GM18507 (cell line): Measurements from ENCODE around the gene CACNA2D3.
A peak's percentile ranks its signal among the peaks of the same experiment; 100 is the strongest.
"Not testable (repeated sequence)": the region's sequence is repeated elsewhere in the genome, so short reads cannot be mapped to it uniquely, and the experiment has no call there.

Source experiments
- DNase-seq: peaks from one replicate; pipeline ENCODE4 v3.0.0; 2011; ENCODE audit warnings: low read depth; ENCODE audit not compliant: insufficient read length; ENCODE audit errors: extremely low spot score
- FAIRE-seq: peaks from 2 replicates; lab custom pipeline; 2011; peaks lifted over from hg19 to GRCh38; lab: Jason Lieb, UNC

Gene CACNA2D3

DNA sequence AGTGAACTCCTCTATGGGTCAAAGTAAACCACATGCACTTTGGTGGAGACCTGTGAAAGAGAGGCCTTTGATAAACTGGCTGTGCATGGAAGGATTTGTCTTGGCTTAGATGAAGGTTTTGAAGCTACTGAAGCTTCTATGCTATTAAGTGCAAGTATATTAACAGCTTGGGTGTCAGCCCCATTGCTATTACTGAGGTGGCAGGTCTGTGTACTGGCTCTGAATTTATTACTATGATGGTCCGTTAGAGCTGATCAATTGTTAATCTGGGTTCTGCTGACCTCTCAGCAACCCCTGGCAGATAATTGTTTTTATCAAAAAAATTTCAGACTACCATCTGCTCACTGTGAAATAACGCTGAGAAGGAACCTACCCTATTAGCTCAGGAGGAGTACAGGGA, 268.2 kb downstream of the CACNA2D3 start:
- no peak for FAIRE-seq
- DNase-seq = no peak

DNA sequence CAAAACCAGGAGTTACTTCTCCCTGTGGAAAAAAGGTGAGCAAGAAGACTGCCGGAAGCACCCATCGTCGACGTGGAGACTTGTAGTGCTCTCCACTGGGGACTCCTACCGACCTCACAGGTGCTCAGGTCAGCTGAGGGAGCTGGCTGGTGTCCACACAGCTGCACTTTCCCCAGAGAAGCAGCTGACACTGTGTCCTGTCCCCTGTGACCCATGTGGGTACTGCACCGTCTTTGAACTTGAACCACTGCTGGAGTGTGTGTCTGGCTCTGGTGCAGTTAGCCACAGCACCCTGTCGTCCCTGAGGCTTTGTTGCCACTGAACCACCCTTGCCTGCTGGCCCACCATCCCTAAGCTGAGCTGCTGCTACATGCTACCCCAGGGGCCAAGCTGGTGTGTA, 270.8 kb downstream of the CACNA2D3 start:
- FAIRE-seq = no peak
- no peak for DNase-seq

DNA sequence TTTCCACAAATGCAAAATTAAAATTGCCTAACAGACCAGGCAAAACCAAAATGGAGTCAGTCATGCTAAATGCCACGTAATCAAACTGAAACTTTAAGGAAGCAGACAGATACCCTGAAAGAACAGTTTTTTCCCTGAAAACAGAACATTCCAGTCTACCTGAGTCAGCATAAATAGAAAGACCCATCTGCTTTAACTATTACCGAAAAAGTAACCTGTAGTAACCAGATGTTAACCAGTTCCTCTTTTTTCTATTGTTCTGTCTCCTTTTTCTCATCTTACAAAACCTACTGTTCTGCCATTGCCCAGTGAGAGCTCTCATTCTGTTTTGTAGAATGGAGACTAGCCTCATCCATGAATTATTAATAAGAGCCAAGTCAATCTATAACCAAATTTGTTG, 286.0 kb downstream of the CACNA2D3 start:
- FAIRE-seq (no peak), DNase-seq (no peak)

DNA sequence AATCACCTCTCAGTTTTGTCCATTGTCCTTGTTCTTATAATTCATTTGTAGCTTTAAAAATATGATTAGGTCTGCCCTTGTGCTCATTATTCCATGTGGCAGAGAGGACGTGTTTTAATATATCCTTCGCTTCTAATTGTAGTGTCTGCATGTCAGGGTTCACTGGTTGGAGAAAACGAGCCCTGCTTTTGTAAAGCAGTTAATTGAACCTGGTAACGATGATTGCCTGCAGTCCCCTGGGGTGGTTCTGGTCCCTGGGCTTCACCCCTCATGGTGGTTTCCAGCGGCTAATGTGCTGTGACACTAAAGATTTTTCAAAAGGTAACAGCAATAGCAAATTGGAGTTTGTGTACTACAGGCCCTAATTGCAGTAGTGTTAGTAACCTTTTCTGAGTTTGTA, 299.6 kb downstream of the CACNA2D3 start:
- no peak for DNase-seq
- FAIRE-seq = no peak

DNA sequence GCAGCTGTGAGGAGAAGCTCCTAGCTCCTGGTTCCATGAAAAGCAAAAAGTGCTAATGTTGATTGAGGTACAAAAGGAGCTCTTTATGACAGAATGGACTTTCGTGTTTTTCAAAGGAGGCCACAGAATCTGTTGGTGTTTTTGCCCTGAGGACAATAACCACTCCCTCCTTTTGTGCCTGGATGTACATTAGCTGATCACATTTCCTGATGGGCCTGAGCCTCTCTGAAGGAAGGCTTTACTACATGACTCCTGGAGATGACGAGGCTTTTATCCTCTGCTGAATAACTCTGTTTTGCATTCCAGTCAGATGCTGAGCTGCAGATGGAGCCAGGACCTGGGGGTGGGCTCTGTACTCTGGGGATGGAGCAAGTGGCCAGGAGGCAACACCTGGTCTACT, 301.9 kb downstream of the CACNA2D3 start:
- FAIRE-seq = no peak
- DNase-seq = no peak

DNA sequence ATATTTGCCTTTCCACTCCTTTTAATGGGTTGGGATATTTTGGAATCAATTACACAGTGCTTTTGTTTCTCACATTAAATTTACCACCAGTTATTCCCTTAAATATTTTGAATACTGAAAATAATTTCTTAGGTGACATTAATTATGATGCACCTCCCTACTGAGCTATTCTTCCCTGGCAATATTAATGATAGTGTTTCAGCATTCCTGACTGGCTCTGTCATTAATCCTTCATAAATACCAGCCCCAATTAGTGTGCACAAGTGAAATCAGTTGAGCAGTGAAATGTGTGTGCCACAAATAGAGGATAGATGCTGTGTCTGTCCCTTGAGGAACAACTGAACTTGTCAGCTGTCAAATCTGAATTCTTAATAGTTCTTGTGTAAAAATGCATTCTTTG, 304.0 kb downstream of the CACNA2D3 start:
- DNase-seq (no peak), FAIRE-seq (no peak)

DNA sequence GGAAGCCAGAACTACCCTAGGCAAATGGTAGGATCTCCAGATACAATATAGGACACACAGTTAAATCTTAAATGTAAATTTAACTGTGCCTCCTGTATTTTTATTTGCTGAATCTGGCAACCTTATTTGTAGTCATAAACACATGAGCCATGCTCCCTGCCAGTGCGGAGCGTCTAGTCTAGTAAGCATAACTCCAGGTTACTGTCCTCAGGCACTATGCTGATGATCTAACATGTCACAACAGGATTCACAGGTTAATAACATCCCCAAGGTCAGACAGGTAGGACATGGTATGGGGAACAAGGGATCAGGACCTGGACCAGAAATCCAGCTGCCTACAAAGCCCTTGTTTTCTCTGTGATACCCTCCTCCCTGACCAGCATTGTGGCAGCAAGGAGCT, 305.1 kb downstream of the CACNA2D3 start:
- DNase-seq (no peak), FAIRE-seq (no peak)

DNA sequence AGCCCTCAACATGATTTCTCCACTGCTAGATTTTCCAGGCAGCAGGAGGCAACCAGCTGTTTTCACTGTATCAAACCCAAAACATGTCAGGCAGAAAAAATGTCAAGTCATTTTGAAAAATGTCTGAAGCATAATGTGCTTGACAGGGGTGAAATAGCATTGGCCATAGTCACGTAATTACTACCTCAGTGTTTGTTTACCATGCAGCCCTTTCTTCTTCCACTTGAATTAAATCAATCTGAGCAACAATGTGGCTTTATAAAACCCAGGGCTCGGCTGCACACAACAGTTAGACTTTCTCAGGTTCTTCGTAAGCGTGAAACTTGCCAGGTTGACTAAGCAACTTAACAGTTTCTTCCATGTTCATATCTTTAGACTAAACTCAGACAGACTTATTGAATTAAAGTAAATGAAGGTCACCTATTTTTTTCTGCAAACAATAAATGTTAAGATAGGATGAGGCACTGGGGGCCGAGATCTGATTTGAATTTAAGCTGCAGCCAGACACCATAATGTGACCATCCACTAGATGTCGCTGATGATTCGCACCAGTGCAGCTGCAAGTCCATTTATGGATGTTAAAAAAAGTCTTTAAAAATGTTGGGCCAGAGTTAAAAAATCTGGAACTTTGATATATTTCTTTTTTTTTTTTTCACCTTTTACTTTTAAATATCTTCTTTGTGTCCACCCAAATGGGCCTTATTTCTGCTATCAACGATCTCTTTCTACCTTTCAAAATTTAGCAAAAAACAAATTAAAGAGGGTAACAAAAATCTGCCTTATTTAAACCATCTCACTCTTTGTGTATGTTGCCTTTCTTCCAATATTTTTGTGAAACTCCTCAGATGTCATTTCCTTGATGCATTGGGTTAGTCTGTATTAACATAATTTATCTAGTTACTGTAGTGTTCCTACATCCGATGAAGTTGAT, 305.9 kb downstream of the CACNA2D3 start:
- FAIRE-seq = peak; percentile 85

DNA sequence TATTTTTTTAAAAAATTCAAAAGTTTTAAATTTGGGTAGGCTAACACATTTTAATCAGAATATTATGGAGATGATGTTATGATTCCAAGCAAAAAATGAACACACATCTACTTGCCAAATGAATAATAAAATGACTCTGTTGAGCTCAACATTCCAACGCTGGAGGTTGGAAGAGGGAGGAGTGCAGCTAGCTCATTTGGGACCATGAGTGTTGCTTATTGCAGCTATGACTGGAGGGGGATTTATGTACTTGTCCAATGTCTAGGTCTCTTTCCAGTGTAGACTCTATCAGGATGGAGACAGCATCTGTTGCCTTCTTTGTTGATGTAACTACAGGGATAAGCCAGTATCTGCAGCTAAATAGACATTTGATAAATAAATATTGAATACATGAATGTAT, 310.6 kb downstream of the CACNA2D3 start:
- FAIRE-seq (no peak), DNase-seq (no peak)

More for the DNA sequence above, 305.9 kb downstream of the CACNA2D3 start:
- peak; percentile 14 for DNase-seq

DNA sequence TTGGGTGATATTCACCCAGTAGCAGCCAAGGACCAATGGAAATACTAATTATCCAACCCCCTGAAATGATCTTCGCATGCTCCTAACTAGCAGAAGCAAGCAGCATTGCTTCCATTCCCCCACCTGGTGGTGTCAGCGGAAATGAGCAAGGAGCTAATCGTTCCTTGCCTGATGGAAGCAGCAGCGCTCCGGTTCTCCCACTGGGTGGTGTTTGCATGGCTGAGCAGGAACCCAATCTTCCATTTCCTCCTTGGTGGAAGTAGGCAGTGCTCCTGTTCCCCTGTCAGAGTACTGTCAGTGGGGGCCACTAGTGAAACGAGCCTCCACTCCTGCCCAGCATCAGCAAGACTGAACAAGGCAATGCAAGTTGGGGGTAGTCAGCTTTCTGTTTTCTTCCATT, 311.5 kb downstream of the CACNA2D3 start:
- no peak for FAIRE-seq
- no peak for DNase-seq

DNA sequence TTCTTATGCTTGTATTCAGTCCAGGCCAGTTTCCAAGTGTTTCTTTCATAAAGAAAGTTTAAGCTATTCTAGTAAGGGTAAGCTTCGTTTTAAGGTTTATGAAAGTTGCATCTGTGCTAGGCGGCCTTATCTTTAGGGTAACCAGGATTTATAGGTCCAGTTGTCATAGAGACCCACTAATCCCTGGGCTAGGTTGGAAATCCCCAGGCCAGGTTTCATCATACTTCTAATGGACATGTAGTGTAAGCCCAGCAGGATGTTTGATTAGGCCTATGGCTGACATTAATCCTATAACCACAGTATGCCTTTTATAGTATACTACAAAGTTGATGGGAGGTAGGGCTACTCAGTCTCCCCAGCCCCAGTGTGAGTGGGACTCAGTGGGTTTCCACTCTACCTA, 312.4 kb downstream of the CACNA2D3 start:
- FAIRE-seq = no peak
- no peak for DNase-seq

DNA sequence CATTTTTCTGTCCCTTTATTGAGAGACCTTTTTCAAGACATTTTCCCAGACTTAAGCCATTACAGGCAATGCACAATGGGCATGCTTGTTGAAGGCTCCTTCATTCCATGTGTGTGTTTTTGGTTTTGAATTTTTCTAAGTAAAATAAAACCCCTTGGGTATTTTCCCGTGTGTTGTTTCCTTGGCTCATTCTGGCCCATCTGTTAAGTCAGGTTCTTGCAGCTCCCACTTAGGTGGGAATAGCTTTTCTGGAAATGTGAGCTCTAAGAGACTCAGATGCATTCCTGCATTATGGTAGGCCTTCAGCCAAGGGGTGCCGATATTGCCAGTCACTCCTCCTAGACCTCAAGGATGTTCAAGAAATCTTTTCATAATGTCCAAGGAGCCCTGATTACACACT, 314.9 kb downstream of the CACNA2D3 start:
- DNase-seq (no peak), FAIRE-seq (no peak)

DNA sequence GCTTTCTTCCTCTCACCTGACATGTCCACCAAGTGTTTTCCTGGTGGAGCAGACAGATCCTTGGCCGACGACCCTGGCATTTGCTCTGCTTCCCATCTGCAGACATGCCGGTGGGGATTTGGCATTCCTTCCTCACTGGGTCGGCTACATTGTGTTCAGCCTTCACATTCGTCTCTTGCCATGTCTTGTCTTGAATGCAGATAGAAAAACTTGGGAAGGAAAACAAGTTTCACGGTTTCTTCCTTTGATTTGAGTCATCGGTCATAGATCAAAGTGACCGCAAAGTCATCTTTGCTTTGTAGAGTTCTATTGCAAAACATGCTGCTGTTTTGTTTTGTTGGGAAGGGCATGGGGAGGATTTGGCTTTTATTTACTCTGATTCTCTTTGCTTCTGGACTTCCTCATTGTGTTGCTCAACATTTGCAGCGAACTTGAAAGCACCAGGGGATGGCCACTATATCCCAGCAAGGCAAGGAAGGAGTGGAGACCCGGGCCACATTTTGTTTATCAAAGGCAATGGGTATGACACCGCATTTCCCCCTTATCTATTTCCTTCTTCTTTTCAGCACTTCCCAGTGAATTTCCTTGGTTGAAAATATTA, 321.3 kb downstream of the CACNA2D3 start:
- DNase-seq (no peak), FAIRE-seq (no peak)

DNA sequence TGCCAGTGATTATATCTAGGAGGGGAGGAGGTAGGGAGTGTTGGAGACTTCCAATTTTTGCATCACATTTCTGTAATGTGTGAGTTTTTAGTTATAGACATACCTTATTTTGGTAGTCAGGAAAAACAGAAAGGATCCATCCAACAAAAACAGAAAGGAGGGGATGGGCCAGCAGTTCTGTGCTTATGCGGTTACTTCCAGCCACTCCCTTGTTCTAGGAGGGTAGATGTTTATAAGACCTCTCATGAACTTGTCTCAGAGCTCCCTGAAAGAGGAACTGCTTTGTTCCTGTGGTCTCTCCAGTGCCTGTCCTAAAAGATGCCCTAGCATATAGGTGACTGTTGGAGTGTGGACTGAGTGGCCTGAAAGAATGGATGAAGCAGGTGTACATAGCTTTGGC, 323.3 kb downstream of the CACNA2D3 start:
- FAIRE-seq = no peak
- DNase-seq = no peak

DNA sequence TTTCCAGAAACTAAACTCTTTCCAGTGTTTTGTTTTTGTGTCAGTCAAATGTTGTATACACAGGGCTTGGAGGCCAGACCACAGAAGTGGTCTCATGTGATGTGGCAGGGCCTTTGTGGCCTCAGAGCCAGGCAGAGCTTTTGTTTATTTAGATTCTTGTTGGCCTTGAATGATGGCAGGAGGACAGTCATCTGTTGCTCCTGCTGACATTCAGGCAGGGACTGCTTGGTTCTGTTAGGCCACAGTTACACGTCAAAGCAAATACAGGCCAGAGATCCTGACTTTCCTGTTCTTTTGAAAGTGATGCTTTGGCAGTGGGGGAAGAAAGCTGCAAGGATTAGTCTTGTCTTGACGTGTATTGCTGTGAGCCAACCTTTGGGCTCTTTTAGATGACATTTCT, 325.1 kb downstream of the CACNA2D3 start:
- FAIRE-seq = no peak

DNA sequence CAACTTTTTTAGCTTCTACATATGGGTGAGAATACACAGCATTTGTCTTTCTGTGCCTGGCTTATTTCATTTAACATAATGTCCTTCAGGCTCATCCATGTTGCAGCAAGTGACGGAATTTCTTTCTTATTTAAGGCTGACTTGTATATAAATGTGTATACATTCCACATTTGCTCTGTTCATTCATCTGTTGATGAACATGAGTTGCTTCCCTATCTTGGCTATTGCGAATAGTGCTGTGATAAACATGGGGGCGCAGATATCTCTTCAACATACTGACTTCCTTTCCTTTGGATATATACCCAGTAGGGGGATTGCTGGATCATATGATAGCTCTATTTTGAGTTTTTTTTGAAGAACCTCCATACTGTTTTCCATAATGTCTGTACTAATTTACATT, 332.5 kb downstream of the CACNA2D3 start:
- FAIRE-seq (no peak), DNase-seq (no peak)

More for the DNA sequence above, 325.1 kb downstream of the CACNA2D3 start:
- DNase-seq = no peak

DNA sequence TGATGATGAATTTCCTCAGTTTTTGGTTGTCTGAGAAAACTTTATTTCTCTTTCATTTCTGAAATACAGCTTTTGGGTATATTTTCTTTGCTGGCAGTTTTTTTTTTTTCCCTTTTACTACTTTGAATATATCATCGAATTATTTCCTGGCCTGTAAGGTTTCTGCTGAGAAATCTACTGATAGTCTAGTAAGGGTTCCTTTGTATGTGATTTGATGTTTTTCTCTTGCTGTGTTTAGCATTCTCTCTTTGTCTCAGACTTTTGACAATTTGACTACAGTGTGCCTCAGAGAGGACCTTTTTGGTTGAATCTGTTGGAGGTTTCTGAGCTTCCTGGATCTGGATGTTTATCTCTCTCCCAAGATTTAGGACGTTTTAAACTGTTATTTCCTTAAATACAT, 336.0 kb downstream of the CACNA2D3 start:
- DNase-seq = no peak
- no peak for FAIRE-seq

DNA sequence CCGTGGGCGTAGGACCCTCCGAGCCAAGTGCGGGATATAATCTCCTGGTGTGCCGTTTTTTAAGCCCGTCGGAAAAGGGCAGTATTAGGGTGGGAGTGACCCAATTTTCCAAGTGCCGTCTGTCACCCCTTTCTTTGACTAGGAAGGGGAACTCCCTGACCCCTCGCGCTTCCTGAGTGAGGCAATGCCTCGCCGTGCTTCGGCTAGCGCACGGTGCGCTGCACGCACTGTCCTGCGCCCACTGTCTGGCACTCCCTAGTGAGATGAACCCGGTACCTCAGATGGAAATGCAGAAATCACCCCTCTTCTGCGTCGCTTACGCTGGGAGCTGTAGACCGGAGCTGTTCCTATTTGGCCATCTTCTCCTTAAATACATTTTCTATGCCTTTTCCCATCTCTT, 342.2 kb downstream of the CACNA2D3 start:
- FAIRE-seq, DNase-seq: not testable (repeated sequence)

DNA sequence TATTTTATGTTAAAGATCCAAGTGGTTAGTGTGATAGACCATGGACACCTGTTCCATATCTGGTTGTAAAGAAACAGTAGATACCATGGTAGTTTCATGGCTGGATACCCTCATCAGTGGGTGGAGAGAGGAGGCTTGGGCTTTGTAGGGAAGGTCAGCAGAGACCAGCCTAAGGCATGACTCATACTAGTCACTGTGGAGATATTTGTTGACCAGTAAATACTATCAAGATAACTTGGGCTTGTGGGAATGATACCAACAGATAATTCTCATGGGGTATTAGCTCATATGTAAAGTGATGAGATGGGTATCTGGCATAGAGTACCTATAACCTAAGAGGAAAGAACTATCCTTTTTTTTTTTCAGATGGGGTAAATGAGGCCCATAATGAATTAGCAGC, 354.5 kb downstream of the CACNA2D3 start:
- DNase-seq (no peak), FAIRE-seq (no peak)

DNA sequence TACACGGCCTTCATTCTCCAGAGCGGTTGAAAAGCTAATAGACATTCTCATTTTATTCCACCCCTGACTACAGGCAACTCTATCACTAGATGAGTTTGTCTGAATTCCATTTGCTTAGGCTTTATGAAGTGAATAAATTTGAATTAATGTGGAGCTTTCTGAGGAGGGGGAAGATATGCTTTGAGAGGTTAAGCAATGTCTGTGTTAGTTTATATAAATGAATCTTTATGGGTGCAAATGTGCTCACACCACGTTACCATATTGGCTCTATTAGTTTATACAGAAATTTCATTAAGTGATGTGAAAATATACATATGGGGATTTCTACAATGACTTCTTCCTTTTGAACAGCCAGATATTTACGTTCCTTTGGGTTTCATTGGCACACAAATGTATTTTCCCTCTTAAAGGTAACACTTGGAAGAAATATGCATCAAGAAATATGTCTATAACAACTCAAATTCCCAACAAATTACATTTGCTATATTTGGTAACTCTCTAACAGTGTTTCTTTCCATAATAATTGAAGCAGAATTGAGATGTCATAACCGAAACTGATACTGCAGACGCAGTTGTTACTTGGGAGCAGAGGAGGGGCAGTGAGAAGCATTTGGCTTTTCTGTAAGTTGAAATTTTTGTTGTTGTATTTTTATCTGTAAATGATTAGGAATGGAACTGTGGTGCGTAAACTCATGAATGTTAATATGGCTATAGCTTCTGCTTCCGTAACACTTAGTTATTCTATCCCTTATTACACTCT, 359.4 kb downstream of the CACNA2D3 start:
- FAIRE-seq (no peak), DNase-seq (no peak)
